ENCODE measurements around the gene SGPP1. TPM values are rescaled to one million over a fixed set of nuclear protein-coding genes. Genes with fewer than 3 reads are reported as not detected.

SGPP1 gene
- total RNA-seq, 1 donor from 2014 or later, result 20.9 TPM

- POLR2A ChIA-PET, result interaction anchor here (0.6 kb wide), 1 partner anchor 33 kb away, joined by 4 read pairs; no protein-coding TSS in a partner anchor
Measured at GRCh38 chr14:63689132-63689531, 38.7 kb downstream of the SGPP1 start.

GRCh38 chr14:63686926-63687325 lies 40.9 kb downstream of the SGPP1 start:
- TF ChIP-seq CTCF (IDR thresholded peaks at IDR 0.05), result no peak
- ChIA-PET POLR2A (no interaction called here), CTCF (no interaction called here)
- DNase-seq, result no peak
- intact Hi-C loops (cut with micrococcal nuclease), result no loop called here
- Mint-ChIP-seq H3K9me3 (no peaks in the 10 kb centered on the region), H3K4me3 (no peak overlapping the region), H3K27ac (no peak overlapping the region), H3K4me1 (peaks cover 3% of the 10 kb centered on the region), H3K36me3 (ENCODE audit: low read depth) (peaks cover 38% of the 10 kb centered on the region), H3K27me3 (no peaks in the 10 kb centered on the region)
- no peak for ATAC-seq (ENCODE audit: low read depth)

More at GRCh38 chr14:63689132-63689531, 38.7 kb downstream of the SGPP1 start:
- Mint-ChIP-seq H3K4me1 (peaks cover 14% of the 10 kb centered on the region), H3K9me3 (no peaks in the 10 kb centered on the region), H3K27ac (no peak overlapping the region), H3K36me3 (ENCODE audit: low read depth) (peaks cover 33% of the 10 kb centered on the region), H3K4me3 (no peak overlapping the region), H3K27me3 (no peaks in the 10 kb centered on the region)
- TF ChIP-seq CTCF (IDR thresholded peaks at IDR 0.05), result no peak
- ATAC-seq (ENCODE audit: low read depth) (no peak), DNase-seq (no peak)
- intact Hi-C loops (cut with micrococcal nuclease), result no loop called here
- CTCF ChIA-PET, result no interaction called here

- Mint-ChIP-seq H3K4me1 (peaks cover 2% of the 10 kb centered on the region), H3K4me3 (no peak overlapping the region), H3K27me3 (no peaks in the 10 kb centered on the region), H3K36me3 (ENCODE audit: low read depth) (peaks cover 41% of the 10 kb centered on the region), H3K9me3 (no peaks in the 10 kb centered on the region), H3K27ac (no peak overlapping the region)
- ATAC-seq (ENCODE audit: low read depth) (no peak), DNase-seq (no peak)
- TF ChIP-seq CTCF (IDR thresholded peaks at IDR 0.05), result no peak
- CTCF ChIA-PET, result no interaction called here
- intact Hi-C loops (cut with micrococcal nuclease), result no loop called here
- POLR2A ChIA-PET, result no interaction called here
Measured at GRCh38 chr14:63685401-63685800, 42.5 kb downstream of the SGPP1 start.

GRCh38 chr14:63682727-63683593 lies 44.9 kb downstream of the SGPP1 start:
- Mint-ChIP-seq H3K9me3 (no peaks in the 10 kb centered on the region), H3K27ac (no peak overlapping the region), H3K4me1 (peaks cover 2% of the 10 kb centered on the region), H3K36me3 (ENCODE audit: low read depth) (peaks cover 39% of the 10 kb centered on the region), H3K27me3 (no peaks in the 10 kb centered on the region), H3K4me3 (no peak overlapping the region)
- DNase-seq (no peak), ATAC-seq (ENCODE audit: low read depth) (no peak)
- intact Hi-C loops (cut with micrococcal nuclease), result loop anchor here (5.0 kb wide), 1 partner anchor 36 kb away; no protein-coding TSS in a partner anchor
- TF ChIP-seq CTCF (IDR thresholded peaks at IDR 0.05), result no peak
- ChIA-PET POLR2A (no interaction called here), CTCF (no interaction called here)

GRCh38 chr14:63678536-63678935 lies 49.3 kb downstream of the SGPP1 start:
- DNase-seq (no peak), ATAC-seq (ENCODE audit: low read depth) (no peak)
- no peaks in the 10 kb centered on the region for H3K9me3 Mint-ChIP-seq
- H3K27ac Mint-ChIP-seq, result no peak overlapping the region
- CTCF ChIA-PET, result interaction anchor here (1.4 kb wide), 1 partner anchor 92 kb away, joined by 4 read pairs; no protein-coding TSS in a partner anchor
- TF ChIP-seq CTCF (IDR thresholded peaks at IDR 0.05), result no peak
- H3K4me3 Mint-ChIP-seq, result no peak overlapping the region
- H3K4me1 Mint-ChIP-seq, result no peaks in the 10 kb centered on the region
- intact Hi-C loops (cut with micrococcal nuclease), result no loop called here
- H3K27me3 Mint-ChIP-seq, result no peaks in the 10 kb centered on the region
- peaks cover 43% of the 10 kb centered on the region for H3K36me3 Mint-ChIP-seq (ENCODE audit: low read depth)
- POLR2A ChIA-PET, result no interaction called here

All from activated B cell treated with CpG ODN at 0.5 μM for 24 hours (primary cell).